ENCODE measurements around the gene CREB3. TPM values are rescaled to one million over a fixed set of nuclear protein-coding genes. Genes with fewer than 3 reads are reported as not detected.

Gene CREB3
- total and polyA plus RNA-seq, 2 of the 4 experiments (the other 2 are of a cell fraction), result 60.7 to 106 TPM

DNA sequence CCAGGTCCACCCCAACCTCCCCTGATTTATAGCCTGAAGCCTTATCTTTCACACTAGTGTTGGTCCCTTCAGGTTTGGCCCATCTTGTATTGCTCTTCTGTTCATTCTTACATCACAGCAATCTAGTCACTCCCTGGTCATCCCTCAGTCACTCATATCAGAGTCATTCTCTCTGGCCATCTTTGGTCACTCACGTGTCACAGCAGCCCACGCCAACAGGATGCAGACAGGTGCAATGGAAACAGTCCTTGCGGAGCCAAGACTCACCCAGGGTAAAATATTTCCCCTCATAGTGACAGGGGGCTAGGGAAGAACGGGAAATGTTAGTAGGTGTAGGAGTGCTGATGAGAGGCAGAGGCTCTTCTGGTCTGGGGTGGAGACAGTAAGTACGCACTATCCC is 21.0 kb downstream of the CREB3 start:
- H4K91ac ChIP-seq (ENCODE audit: insufficient read depth, low read depth, low read length), result no peak overlapping the region
- no peak overlapping the region for H3K18ac ChIP-seq (ENCODE audit: low read depth, low read length)
- no peak overlapping the region for H3K56ac ChIP-seq (ENCODE audit: extremely low read depth, insufficient read depth, low read length)
- peaks cover 17 to 23% of the 10 kb centered on the region in 2 experiments for H3K79me1 ChIP-seq (ENCODE audit: low read depth in 1 of 2, low read length in 2 of 2)
- H3K23ac ChIP-seq (ENCODE audit: low read depth, low read length), result no peak overlapping the region
- CTCF ChIA-PET, result no interaction called here
- no peak overlapping the region for H2BK120ac ChIP-seq (ENCODE audit: low read depth, low read length)
- no CpG with 5 or more reads among the region's 5 CpGs for WGBS, 2 experiments (ENCODE audit: extremely low coverage in 2 of 2, insufficient read length in 1 of 2)
- no peak overlapping the region for H2AFZ ChIP-seq (replicated peaks; ENCODE audit: low read length, poor library complexity)
- no peak for ATAC-seq (ENCODE audit: low read depth)
- no peak overlapping the region for H3K27ac ChIP-seq (ENCODE audit: insufficient read depth, low read length)
- H2BK5ac ChIP-seq (ENCODE audit: low read depth, low read length, poor library complexity, severe bottlenecking), result no peak overlapping the region
- no peak overlapping the region for H4K8ac ChIP-seq (ENCODE audit: low read depth in 2 of 2, low read length in 2 of 2)
- no peak overlapping the region for H2BK15ac ChIP-seq (ENCODE audit: low read depth, low read length)
- no peak overlapping the region for H3K4me3 ChIP-seq (ENCODE audit: insufficient read depth, low read depth, low read length)
- no peak for TF ChIP-seq MAFK (IDR thresholded peaks at IDR 0.05; ENCODE audit: low read depth, low read length)
- TF ChIP-seq, protein P1, sequence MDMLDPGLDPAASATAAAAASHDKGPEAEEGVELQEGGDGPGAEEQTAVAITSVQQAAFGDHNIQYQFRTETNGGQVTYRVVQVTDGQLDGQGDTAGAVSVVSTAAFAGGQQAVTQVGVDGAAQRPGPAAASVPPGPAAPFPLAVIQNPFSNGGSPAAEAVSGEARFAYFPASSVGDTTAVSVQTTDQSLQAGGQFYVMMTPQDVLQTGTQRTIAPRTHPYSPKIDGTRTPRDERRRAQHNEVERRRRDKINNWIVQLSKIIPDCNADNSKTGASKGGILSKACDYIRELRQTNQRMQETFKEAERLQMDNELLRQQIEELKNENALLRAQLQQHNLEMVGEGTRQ (IDR thresholded peaks at IDR 0.05; ENCODE audit: low read depth, low read length), result no peak
- no peak for TF ChIP-seq ELK1 (IDR thresholded peaks at IDR 0.05; ENCODE audit: borderline replicate concordance, low read depth, low read length)
- no peak for TF ChIP-seq RAD21 (IDR thresholded peaks at IDR 0.05; ENCODE audit: low read length)
- no peak for TF ChIP-seq MXI1 (IDR thresholded peaks at IDR 0.05; ENCODE audit: borderline replicate concordance, low read depth, low read length)
- TF ChIP-seq CTCF (conservative IDR thresholded peaks at IDR 0.05; ENCODE audit: low read depth, low read length), result no peak
- no peak for TF ChIP-seq RCOR1 (IDR thresholded peaks at IDR 0.05; ENCODE audit: insufficient replicate concordance, low read length)
- TF ChIP-seq POLR2A (IDR thresholded peaks at IDR 0.05; ENCODE audit: low read depth, low read length), result no peak
- no peak for TF ChIP-seq BHLHE40 (IDR thresholded peaks at IDR 0.05; ENCODE audit: low read depth, low read length)
- TF ChIP-seq FOS (IDR thresholded peaks at IDR 0.05; ENCODE audit: low read depth, low read length), result no peak
- no peak for TF ChIP-seq MAZ (IDR thresholded peaks at IDR 0.05; ENCODE audit: borderline replicate concordance, low read depth, low read length)
- no peak for TF ChIP-seq SMC3 (IDR thresholded peaks at IDR 0.05; ENCODE audit: low read depth, low read length)
- TF ChIP-seq RFX5 (IDR thresholded peaks at IDR 0.05; ENCODE audit: low read depth, low read length), result no peak
- TF ChIP-seq CHD1 (IDR thresholded peaks at IDR 0.05; ENCODE audit: low read depth, low read length), result no peak
- TF ChIP-seq CEBPB (IDR thresholded peaks at IDR 0.05; ENCODE audit: low read depth, low read length), result no peak
- no peak for TF ChIP-seq NFE2L2 (IDR thresholded peaks at IDR 0.05; ENCODE audit: low read depth, low read length)
- in situ Hi-C loops (cut with MboI; ENCODE audit: low sequenced_read_pairs), result no loop called here
- no peak overlapping the region for H2BK20ac ChIP-seq (ENCODE audit: low read depth, low read length)
- H3K9me3 ChIP-seq (ENCODE audit: control insufficient read depth, insufficient read depth, low read length), result no peaks in the 10 kb centered on the region
- H3K9ac ChIP-seq (ENCODE audit: low read depth, low read length), result no peak overlapping the region
- no peak overlapping the region for H3K14ac ChIP-seq (replicated peaks; ENCODE audit: low read depth, low read length)
- peaks cover 2% of the 10 kb centered on the region for H4K20me1 ChIP-seq (ENCODE audit: insufficient read depth, low read length)
- BruUV-seq (replicated peaks), result no TSS peak
- peaks cover 9% of the 10 kb centered on the region for H3K9me1 ChIP-seq (ENCODE audit: insufficient read depth, low read length)
- POLR2A ChIA-PET (ENCODE audit: unreplicated experiment), result no interaction called here
- H4K5ac ChIP-seq (ENCODE audit: low read depth, low read length), result no peak overlapping the region
- dilution Hi-C loops (cut with HindIII; ENCODE audit: low sequenced_read_pairs, unreplicated experiment), result no loop called here
- H3K4me1 ChIP-seq (ENCODE audit: control insufficient read depth, insufficient read depth, low read length), result peaks cover 13% of the 10 kb centered on the region
- H3K36me3 ChIP-seq (ENCODE audit: control insufficient read depth, insufficient read depth, low read length), result peaks cover 40% of the 10 kb centered on the region
- no peak overlapping the region for H2AK9ac ChIP-seq (replicated peaks; ENCODE audit: low read depth, low read length, poor library complexity)
- intact Hi-C loops (cut with micrococcal nuclease), result no loop called here
- no peak overlapping the region for H3K4me2 ChIP-seq (ENCODE audit: low read depth, low read length)
- DNase-seq, result no peak
- H3K4ac ChIP-seq (ENCODE audit: low read depth, low read length), result no peak overlapping the region
- no peak overlapping the region for H2AK5ac ChIP-seq (ENCODE audit: low read depth, low read length)
- H3K27me3 ChIP-seq (ENCODE audit: control insufficient read depth, insufficient read depth, low read length), result peaks cover 2% of the 10 kb centered on the region; the same call in 1 of the 2 replicates

All from IMR-90 (cell line).